HG03575 (cell line): ENCODE results near the gene SPECC1.
"Not testable (repeated sequence)": the region's sequence is repeated elsewhere in the genome, so short reads cannot be mapped to it uniquely, and the experiment has no call there.

Source experiments
- ATAC-seq: cut with Tn5 transposase; IDR thresholded peaks from one replicate; pipeline ENCODE4 v1.9.1; 2021; ENCODE audit not compliant: unreplicated experiment, insufficient number of reproducible peaks, low FRiP score; ENCODE audit errors: extremely low read depth

The SPECC1 gene

DNA sequence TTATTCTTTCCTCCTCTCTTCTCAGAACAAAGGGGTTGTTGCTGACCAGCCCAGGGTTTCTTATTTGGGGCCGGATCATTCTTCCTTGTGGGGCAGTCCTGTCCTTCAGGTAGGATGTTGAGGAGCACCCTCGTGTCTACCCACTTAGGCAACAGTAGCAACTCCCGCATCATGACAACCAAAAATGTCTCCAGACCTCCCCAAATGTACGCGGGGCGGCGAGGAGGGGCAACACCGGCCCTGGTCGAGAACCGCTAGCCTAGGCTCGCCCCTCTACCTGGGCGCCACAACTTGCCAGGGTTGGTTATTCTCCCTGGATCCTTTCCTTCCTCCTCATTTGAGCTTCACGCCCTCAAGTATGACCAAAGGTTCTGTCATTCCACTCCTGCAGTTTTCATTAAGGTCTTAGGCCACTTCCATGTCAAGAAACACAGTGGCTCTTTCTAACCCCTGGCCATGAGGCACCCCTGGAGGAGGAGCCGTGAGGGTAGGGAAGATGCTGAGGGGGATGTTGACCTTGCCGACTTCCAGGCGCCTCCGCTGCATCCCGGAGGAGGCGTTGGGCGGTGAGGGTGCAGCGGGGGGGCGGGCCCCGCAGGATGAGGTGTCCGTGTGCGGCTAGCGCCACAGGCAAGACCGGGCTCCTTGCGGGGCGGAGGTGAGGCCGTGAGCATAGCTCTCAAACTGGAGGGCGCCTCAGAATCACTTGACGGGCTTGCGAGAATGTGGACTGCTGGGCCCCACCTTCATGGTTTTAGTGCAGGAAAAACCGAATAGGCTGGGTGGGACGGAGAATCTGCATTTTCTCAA lies 712 bp upstream of the SPECC1 start:
- no peak for ATAC-seq

GRCh38 chr17:20009052-20009301 lies 182 bp upstream of the SPECC1 start:
- ATAC-seq = no peak

DNA sequence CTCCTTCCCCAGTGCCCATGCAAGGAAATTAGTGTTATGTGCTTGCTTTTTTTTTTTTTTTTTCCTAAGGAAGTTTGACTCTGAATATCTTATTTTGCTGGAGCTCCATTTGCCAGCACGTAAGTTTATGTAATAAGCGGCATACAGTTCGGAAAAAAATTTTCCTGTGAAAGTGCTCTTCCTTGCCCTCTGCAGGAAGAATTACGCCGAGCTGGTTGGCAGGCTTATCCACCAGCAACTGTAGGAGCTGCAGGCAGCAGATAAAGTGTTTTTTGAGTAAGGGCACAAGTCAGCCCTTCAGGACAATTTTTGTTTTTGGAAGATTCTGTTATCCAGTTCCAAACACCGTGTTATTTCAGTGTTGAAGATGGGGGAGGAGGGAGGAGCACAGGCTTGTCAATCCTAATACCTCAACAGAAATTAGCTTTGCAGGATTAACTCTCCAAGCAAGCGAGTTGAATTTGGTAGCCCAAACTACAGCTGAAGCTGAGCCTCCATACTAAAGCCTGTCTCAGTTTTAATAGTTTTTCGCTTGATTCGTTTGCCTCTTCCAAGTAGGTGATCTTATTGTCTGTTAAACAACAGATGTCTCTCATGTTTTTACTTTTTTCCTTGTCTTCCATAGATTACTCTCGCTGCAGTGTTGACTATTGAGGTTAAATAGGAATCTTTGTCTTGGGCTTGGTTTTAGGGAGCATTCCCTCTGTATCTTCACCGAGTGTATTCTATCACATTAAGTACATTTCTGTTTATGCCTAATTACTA lies 1.1 kb downstream of the SPECC1 start:
- ATAC-seq = no peak

DNA sequence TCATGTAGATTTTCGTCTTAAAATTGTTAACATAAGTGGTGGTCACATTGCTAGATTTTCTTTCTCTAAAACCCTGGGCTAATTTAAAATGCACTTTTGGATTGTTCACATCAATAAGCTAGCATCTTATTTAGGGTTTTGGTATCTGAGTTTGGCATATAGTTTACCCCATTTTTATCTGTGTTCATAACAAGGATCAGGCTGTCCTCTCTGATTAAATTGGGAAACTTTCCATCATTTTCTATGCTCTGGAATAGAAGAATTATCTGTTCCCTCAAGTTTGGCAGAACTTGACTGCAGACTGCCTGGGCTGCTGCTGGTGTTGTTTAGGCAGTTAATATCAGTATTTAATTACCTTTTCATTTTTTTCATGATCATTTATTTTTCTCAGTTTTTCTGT lies 1.8 kb downstream of the SPECC1 start:
- ATAC-seq = no peak

- ATAC-seq = no peak
Measured at GRCh38 chr17:20012017-20012536, 2.9 kb downstream of the SPECC1 start.

DNA sequence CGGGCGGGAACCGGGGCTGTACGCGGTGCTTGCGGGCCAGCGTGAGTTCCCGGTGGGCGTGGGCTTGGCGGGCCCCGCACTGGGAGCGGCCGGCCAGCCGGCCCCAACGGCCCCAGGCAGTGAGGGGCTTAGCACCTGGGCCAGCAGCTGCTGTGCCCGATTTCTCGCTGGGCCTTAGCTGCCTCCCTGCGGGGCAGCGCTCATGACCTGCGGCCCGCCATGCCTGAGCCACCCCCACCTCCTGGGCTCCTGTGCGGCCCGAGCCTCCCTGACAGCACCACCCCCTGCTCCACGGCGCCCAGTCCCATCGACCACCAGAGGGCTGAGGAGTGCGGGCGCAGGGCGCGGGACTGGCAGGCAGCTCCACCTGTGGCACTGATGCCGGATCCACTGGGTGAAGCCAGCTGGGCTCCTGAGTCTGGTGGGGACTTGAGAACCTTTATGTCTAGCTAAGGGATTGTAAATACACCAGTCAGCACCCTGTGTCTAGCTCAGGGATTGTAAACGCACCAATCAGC lies 7.4 kb downstream of the SPECC1 start:
- ATAC-seq = not testable (repeated sequence)

GRCh38 chr17:20022701-20023100 lies 13.5 kb downstream of the SPECC1 start:
- no peak for ATAC-seq

DNA sequence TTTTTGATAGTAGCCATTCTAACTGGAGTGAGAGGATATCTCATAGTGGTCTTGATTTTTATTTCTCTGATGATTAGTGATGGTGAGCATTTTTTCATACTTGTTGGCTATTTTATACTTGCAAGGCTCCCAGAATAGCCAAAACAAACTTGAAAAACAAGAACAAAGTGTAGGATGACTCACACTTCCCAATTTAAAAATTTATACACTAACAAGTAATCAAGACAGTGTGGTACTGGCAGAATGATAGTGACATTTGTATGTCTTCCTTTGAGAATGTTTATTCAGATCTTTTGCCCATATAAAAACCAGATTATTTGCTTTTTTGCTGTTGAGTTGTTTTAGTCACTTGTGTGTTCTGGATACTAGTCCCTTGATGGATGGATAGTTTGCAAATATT lies 17.8 kb downstream of the SPECC1 start:
- ATAC-seq = no peak

DNA sequence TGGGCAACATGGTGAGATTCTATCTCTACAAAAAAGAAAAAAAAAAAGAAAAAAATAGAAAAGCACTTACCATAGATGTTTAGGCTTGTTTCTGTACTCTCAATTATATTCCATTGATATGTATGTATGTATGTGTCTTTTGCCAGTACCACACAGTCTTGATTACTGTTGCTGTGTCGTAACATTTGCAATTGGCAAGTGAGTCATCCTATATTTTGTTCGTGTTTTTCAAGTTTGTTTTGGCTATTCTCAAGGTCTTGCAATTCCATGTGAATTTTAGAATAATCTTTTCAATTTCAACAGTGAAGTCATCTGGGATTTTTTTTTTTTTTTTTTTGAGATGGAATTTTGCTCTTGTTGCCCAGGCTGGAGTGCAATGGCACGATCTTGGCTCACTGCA lies 19.3 kb downstream of the SPECC1 start:
- ATAC-seq = no peak

DNA sequence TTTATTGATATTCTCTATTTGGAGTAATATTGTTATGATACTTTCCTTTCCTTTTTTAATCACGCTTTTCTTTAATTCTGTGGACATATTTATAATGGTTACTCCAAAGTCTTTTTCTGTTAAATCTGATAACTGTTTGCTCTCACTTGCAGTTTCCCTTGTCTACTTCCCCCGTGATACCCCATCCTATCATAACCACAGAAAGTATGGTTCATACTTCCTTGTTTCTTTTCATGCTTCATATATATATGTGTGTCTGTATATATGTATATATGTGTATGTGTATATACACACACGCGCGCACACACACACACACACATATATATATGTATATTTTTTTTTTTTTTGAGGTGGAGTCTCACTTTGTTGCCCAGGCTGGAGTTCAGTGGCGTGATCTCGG lies 23.5 kb downstream of the SPECC1 start:
- no peak for ATAC-seq

GRCh38 chr17:20033415-20033814 lies 24.3 kb downstream of the SPECC1 start:
- no peak for ATAC-seq

DNA sequence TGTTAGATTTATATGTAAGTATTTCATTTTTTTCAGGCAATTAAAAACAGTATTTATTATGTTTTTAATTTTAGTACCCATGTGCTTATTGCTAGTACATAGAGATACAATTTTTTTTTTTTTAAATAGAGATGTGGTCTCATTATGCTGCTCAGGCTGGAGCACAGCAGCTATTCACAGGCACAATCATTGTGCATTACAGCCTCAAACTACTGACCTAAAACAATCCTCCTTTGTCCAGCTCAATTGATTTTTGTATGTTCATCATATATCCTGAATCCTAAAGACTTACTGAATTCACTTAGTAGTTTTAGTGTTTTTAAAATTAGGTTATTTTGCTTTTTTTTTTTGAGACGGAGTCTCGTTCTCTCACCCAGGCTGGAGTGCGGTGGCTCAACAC lies 26.3 kb downstream of the SPECC1 start:
- ATAC-seq = no peak

DNA sequence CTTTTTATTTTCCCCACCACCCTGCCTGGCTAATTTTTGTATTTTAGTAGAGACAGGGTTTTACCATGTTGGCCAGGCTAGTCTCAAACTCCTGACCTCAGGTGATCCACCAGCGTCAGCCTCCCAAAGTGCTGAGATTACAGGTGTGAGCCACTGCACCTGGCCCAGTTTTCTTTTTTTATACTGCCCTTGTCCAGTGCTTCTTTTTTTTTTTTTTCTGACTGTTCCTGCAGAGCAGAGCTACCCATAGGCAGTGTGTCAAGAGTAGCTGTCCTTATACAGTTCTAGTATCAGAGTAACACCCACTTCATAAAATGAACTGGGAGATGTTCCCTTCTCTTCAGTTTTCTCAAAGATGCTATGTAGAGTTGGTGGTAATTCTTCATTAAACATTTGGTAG lies 28.1 kb downstream of the SPECC1 start:
- not testable (repeated sequence) for ATAC-seq

GRCh38 chr17:20039037-20039436 lies 29.9 kb downstream of the SPECC1 start:
- ATAC-seq = no peak

GRCh38 chr17:20040216-20040615 lies 31.1 kb downstream of the SPECC1 start:
- no peak for ATAC-seq

DNA sequence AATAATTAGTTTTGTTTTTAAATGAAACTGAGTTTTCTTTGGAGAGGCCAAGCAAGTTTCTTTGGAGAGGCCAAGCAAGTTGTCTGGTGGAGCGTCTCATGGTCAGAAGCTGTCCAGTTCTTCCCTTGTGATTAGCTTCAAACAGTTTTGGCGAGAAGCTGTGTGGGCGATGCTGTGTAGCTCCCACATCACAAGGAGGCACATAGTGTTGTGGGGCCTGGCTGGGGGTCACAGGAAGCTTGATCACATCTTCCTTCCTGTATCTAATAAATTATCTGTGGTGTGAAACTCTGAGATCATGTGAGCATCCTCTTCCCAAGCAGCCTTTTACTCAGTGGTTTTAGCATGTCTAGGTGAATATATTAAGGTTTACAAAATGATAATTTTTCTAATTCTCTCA lies 33.9 kb downstream of the SPECC1 start:
- no peak for ATAC-seq

DNA sequence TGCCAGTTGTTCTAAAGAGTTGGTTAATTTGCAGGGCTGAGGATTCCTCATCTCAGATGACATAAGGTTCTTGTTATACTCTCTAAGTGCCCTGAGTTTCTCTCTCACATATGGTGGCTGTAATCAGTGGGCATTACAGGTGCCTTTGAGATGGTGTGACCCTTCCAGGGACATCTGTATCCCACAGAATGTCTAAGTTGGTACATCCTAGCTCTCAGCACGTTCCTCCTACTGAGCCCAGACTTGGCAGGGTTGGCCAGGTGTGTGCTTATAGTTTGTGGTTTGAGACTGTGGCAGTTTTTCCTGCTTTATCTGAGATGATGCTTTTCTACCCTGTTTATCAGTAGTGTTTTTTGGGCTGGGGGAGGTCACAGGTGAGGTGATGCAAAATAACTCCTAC lies 36.3 kb downstream of the SPECC1 start:
- no peak for ATAC-seq

GRCh38 chr17:20046629-20047028 lies 37.5 kb downstream of the SPECC1 start:
- ATAC-seq = no peak

- ATAC-seq = no peak
Measured at GRCh38 chr17:20051624-20052023, 42.5 kb downstream of the SPECC1 start.

DNA sequence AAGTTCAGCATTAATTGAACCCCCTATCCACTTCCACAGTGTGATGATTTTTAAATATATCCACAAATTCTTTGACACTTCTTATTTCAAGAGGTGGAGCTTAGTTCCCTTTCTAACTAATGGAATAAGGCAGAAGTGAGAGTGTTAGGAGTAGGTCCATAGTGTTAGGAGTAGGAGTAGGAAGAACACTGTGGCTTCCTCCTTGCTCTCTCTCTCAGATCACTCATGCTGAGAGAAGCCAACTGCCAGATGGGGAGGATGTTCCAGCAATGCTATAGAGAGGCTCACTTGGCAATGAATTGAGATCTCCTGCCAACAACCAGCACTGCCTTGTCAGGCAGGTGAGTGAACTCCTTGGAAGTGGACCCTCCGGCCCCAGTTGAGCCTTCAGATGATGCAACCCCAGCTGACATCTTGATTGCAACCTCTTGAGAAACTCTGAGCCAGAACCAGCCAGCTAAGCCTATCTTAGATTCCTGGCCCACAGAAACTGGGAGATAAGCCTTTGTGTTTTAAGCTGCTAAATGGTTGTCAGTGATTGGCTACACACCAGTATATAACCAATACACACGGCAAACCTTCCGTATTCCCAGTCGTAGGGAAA lies 44.3 kb downstream of the SPECC1 start:
- ATAC-seq = no peak
